Measurements from ENCODE around the gene KIAA1755. TPM values are rescaled to one million over a fixed set of nuclear protein-coding genes. Genes with fewer than 3 reads are reported as not detected.
"Not testable (repeated sequence)": the region's sequence is repeated elsewhere in the genome, so short reads cannot be mapped to it uniquely, and the experiment has no call there.

The KIAA1755 gene
- total and polyA plus RNA-seq, 12 donors, result 2.7 to 7.7 (median 5.2) TPM

GRCh38 chr20:38256021-38256420, 4.5 kb downstream of the KIAA1755 start:
- TF ChIP-seq CTCF (IDR thresholded peaks at IDR 0.05), result no peak

GRCh38 chr20:38255393-38255792, 5.1 kb downstream of the KIAA1755 start:
- Histone ChIP-seq H3K27me3 (peaks cover 0 to 19% (median 7%) of the 10 kb centered on the region in 7 donors), H3K4me1 (peaks cover 0 to 49% (median 16%) of the 10 kb centered on the region in 9 donors), H3K4me3 (no peak overlapping the region), H3K36me3 (no peaks in the 10 kb centered on the region), H3K9me3 (no peaks in the 10 kb centered on the region), H3K27ac (peak overlapping the region in 6 of 10 donors; percentile 11 to 70 (median 52))
- 66 to 81% methylated on average over 5 of the region's 5 CpGs for WGBS, 2 donors
- peak in 1 of 2 donors; percentile 28 for DNase-seq
- intact Hi-C loops (cut with DNase I), result loop anchor here in 1 of 10 donors (5.0 kb wide), 1 partner anchor 42 kb away; no protein-coding TSS in a partner anchor
- ATAC-seq, result peak; percentile 15 to 64 (median 43)
- no peak for TF ChIP-seq CTCF (IDR thresholded peaks at IDR 0.05)

More at GRCh38 chr20:38256021-38256420, 4.5 kb downstream of the KIAA1755 start:
- intact Hi-C loops (cut with DNase I), result loop anchor here in 1 of 10 donors (5.0 kb wide), 1 partner anchor 41 kb away; no protein-coding TSS in a partner anchor
- Histone ChIP-seq H3K9me3 (no peaks in the 10 kb centered on the region), H3K4me1 (peaks cover 0 to 51% (median 11%) of the 10 kb centered on the region in 9 donors), H3K4me3 (no peak overlapping the region), H3K36me3 (no peaks in the 10 kb centered on the region), H3K27ac (peak overlapping the region in 7 of 10 donors; percentile 11 to 58 (median 51)), H3K27me3 (peaks cover 0 to 25% (median 13%) of the 10 kb centered on the region in 7 donors)
- no peak for ATAC-seq
- 76 to 77% methylated on average over 4 of the region's 4 CpGs for WGBS, 2 donors
- no peak for DNase-seq

GRCh38 chr20:38254621-38255020, 5.9 kb downstream of the KIAA1755 start:
- H3K36me3 ChIP-seq, DNase-seq, ATAC-seq, H3K9me3 ChIP-seq, H3K4me3 ChIP-seq: not testable (repeated sequence)
- Histone ChIP-seq H3K27ac (peak overlapping the region in 6 of 10 donors; percentile 11 to 70 (median 52)), H3K27me3 (peaks cover 0 to 12% (median 0%) of the 10 kb centered on the region in 7 donors), H3K4me1 (peaks cover 0 to 52% (median 16%) of the 10 kb centered on the region in 9 donors)
- 84 to 85% methylated on average over 4 of the region's 4 CpGs for WGBS, 2 donors
- intact Hi-C loops (cut with DNase I), result loop anchor here in 1 of 10 donors (5.0 kb wide), 1 partner anchor 43 kb away; no protein-coding TSS in a partner anchor

GRCh38 chr20:38253571-38253970, 7.0 kb downstream of the KIAA1755 start:
- DNase-seq, result no peak
- Histone ChIP-seq H3K27ac (peak overlapping the region in 3 of 10 donors; percentile 28 to 52 (median 40)), H3K9me3 (no peaks in the 10 kb centered on the region), H3K36me3 (no peaks in the 10 kb centered on the region), H3K4me3 (no peak overlapping the region), H3K4me1 (peaks cover 0 to 52% (median 16%) of the 10 kb centered on the region in 9 donors), H3K27me3 (peaks cover 0 to 4% (median 0%) of the 10 kb centered on the region in 7 donors)
- ATAC-seq, result no peak
- intact Hi-C loops (cut with DNase I), result no loop called here
- no peak for TF ChIP-seq CTCF (IDR thresholded peaks at IDR 0.05)
- 72 to 81% methylated on average over 6 of the region's 6 CpGs for WGBS, 2 donors

All from heart right ventricle (tissue), 16 donors.